Liver (tissue), 9 donors: ENCODE results near the gene TARS1. TPM values are rescaled to one million over a fixed set of nuclear protein-coding genes. Genes with fewer than 3 reads are reported as not detected.

Experiments used
- DNase-seq: peaks from one replicate; pipeline ENCODE4 v3.0.0-alpha.2; 2017; ENCODE audit warnings: low spot score
- H3K27ac ChIP-seq, 2 donors: one replicate each; pipeline ENCODE4 v1.7.0; 2013; ENCODE audit warnings: inconsistent platforms in 2 of 2, low read length in 2 of 2, control low read depth in 1 of 2, low read depth in 1 of 2, mild to moderate bottlenecking in 1 of 2
- H3K27me3 ChIP-seq, 4 donors: one replicate each; pipeline versions ENCODE4 v1.6.1 to v1.7.0; 2013; ENCODE audit warnings: low read length in 3 of 4, inconsistent platforms in 1 of 4, mild to moderate bottlenecking in 1 of 4, moderate library complexity in 1 of 4; ENCODE audit not compliant: control insufficient read depth in 4 of 4, insufficient read depth in 4 of 4
- H3K36me3 ChIP-seq, 4 donors: one replicate each; pipeline versions ENCODE4 v1.6.1 to v1.7.0; 2013; ENCODE audit warnings: low read length in 3 of 4, mild to moderate bottlenecking in 3 of 4, low read depth in 1 of 4, moderate library complexity in 1 of 4; ENCODE audit not compliant: control insufficient read depth in 4 of 4, insufficient read depth in 3 of 4
- H3K4me1 ChIP-seq, 4 donors: one replicate each; pipeline versions ENCODE4 v1.6.1 to v1.7.0; 2013; ENCODE audit warnings: low read length in 3 of 4, mild to moderate bottlenecking in 3 of 4, moderate library complexity in 1 of 4; ENCODE audit not compliant: control insufficient read depth in 4 of 4, insufficient read depth in 4 of 4
- H3K4me3 ChIP-seq, 3 donors: one replicate each; pipeline versions ENCODE4 v1.6.1 to v1.7.0; 2013; ENCODE audit warnings: low read length in 3 of 3, control low read depth in 1 of 3, low read depth in 1 of 3, mild to moderate bottlenecking in 1 of 3
- H3K9ac ChIP-seq, 2 donors: one replicate each; pipeline ENCODE4 v1.7.0; 2013; ENCODE audit warnings: low read length in 2 of 2, mild to moderate bottlenecking in 2 of 2, moderate library complexity in 2 of 2, control low read depth in 1 of 2, low read depth in 1 of 2
- H3K9me3 ChIP-seq, 4 donors: one replicate each; pipeline versions ENCODE4 v1.6.1 to v1.7.0; 2013; ENCODE audit warnings: low read length in 3 of 4; ENCODE audit not compliant: control insufficient read depth in 4 of 4
- ATF3 ChIP-seq: IDR thresholded peaks from 2 replicates; pipeline ENCODE4 v1.6.1; 2016; ENCODE audit warnings: antibody characterized with exemption
- CTCF ChIP-seq: fragments of 150-350 bp; IDR thresholded peaks from 2 replicates; pipeline ENCODE4 v1.5.1; 2017; ENCODE audit warnings: improper control_type of control experiment, low read depth, low read length; ENCODE audit not compliant: missing input control
- EGR1 ChIP-seq, 2 donors: IDR thresholded peaks; 2 replicates each; pipeline ENCODE4 v1.6.1; 2016 to 2018; ENCODE audit warnings: antibody characterized with exemption in 2 of 2, low read depth in 2 of 2
- FOXA1 ChIP-seq: IDR thresholded peaks from 2 replicates; pipeline ENCODE4 v1.6.1; 2016; ENCODE audit warnings: antibody characterized with exemption
- FOXA2 ChIP-seq: IDR thresholded peaks from 2 replicates; pipeline ENCODE4 v1.6.1; 2016; ENCODE audit warnings: antibody characterized with exemption
- HNF4A ChIP-seq, 2 donors: conservative IDR thresholded peaks; 2 replicates each; pipeline ENCODE4 v1.6.1; 2016; ENCODE audit warnings: antibody characterized with exemption in 2 of 2, mild to moderate bottlenecking in 2 of 2
- HNF4G ChIP-seq: IDR thresholded peaks from 2 replicates; pipeline ENCODE4 v1.6.1; 2016; ENCODE audit warnings: antibody characterized with exemption
- JUND ChIP-seq, 2 donors: IDR thresholded peaks; 2 replicates each; pipeline ENCODE4 v1.6.1; 2016; ENCODE audit warnings: antibody characterized with exemption in 2 of 2
- MAX ChIP-seq: IDR thresholded peaks from 2 replicates; pipeline ENCODE4 v1.6.1; 2016; ENCODE audit warnings: antibody characterized with exemption
- NR2F2 ChIP-seq: IDR thresholded peaks from 2 replicates; pipeline ENCODE4 v1.6.1; 2016; ENCODE audit warnings: antibody characterized with exemption
- RAD21 ChIP-seq, 2 donors: IDR thresholded peaks; 2 replicates each; pipeline ENCODE4 v1.6.1; 2016; ENCODE audit warnings: antibody characterized with exemption in 2 of 2, mild to moderate bottlenecking in 2 of 2
- REST ChIP-seq: IDR thresholded peaks from 2 replicates; pipeline ENCODE4 v1.6.1; 2016; ENCODE audit warnings: antibody characterized with exemption, mild to moderate bottlenecking
- SP1 ChIP-seq: IDR thresholded peaks from 2 replicates; pipeline ENCODE4 v1.6.1; 2018; ENCODE audit warnings: antibody characterized with exemption, mild to moderate bottlenecking
- YY1 ChIP-seq: IDR thresholded peaks from 2 replicates; pipeline ENCODE4 v1.6.1; 2016; ENCODE audit warnings: antibody characterized with exemption, mild to moderate bottlenecking
- WGBS: extraction: QIAGEN DNeasy Blood & Tissue Kit; methylation state at CpG from one replicate; pipeline ENCODE4 v1.1.7; 2013; 5-methylcytosine and 5-hydroxymethylcytosine counted together
- polyA plus RNA-seq, 2 donors: library from polyadenylated mRNA; stranded (reverse) in 1 of 2; unstranded in 1 of 2; fragments of 200-250 nt in 1 of 2; fragments of >200 nt in 1 of 2; fragmentation: Nextera tagmentation in 1 of 2; extraction: Ambion mirVana in 1 of 2; gene quantifications; one replicate each; pipeline versions ENCODE4 v1.2.1 to v1.2.3, GENCODE V29; 2013 to 2015
- total RNA-seq, 2 donors: library from RNA; depleted of rRNA; stranded (reverse); fragments of >200 nt; gene quantifications; one replicate each; pipeline ENCODE4 v1.2.3, GENCODE V29; 2014
- donor health status: healthy.
- donor health status: healthy.
- donor health status: healthy.
- donor health status: healthy.
- donor health status: healthy.

TARS1 gene
- total and polyA plus RNA-seq, 4 donors: 69.1 to 101 (median 93.2) TPM

GRCh38 chr5:33472805-33473409 lies 32.1 kb downstream of the TARS1 start:
- WGBS: 80% methylated on average over 2 of the region's 2 CpGs
- Histone ChIP-seq H3K9me3 (no peaks in the 10 kb centered on the region), H3K4me1 (no peaks in the 10 kb centered on the region), H3K4me3 (no peak overlapping the region), H3K36me3 (peaks cover 8 to 66% (median 45%) of the 10 kb centered on the region in 4 donors), H3K27ac (no peak overlapping the region), H3K9ac (no peak overlapping the region), H3K27me3 (no peaks in the 10 kb centered on the region)
- no peak for DNase-seq
- TF ChIP-seq NR2F2 (no peak), HNF4G (no peak), YY1 (no peak), EGR1 (IDR thresholded peaks at IDR 0.05; ENCODE audit: low read depth in 2 of 2) (no peak), SP1 (no peak), RAD21 (IDR thresholded peaks at IDR 0.05) (no peak)

- H3K27ac ChIP-seq: no peak overlapping the region
- WGBS: 96% methylated on average over 2 of the region's 2 CpGs
- no peaks in the 10 kb centered on the region for H3K27me3 ChIP-seq
- DNase-seq: no peak
- TF ChIP-seq HNF4G (no peak), EGR1 (IDR thresholded peaks at IDR 0.05; ENCODE audit: low read depth in 2 of 2) (no peak), FOXA2 (no peak), MAX (no peak), RAD21 (IDR thresholded peaks at IDR 0.05) (no peak)
- H3K9ac ChIP-seq: no peak overlapping the region
- no peaks in the 10 kb centered on the region for H3K9me3 ChIP-seq
- H3K36me3 ChIP-seq: peaks cover 6 to 58% (median 39%) of the 10 kb centered on the region in 4 donors
- no peak overlapping the region for H3K4me3 ChIP-seq
- no peaks in the 10 kb centered on the region for H3K4me1 ChIP-seq
Observed at GRCh38 chr5:33474004-33474403, 33.2 kb downstream of the TARS1 start.

GRCh38 chr5:33474931-33475499 lies 34.2 kb downstream of the TARS1 start:
- TF ChIP-seq ATF3 (no peak), YY1 (no peak), CTCF (no peak), SP1 (no peak), FOXA1 (no peak), HNF4G (no peak), HNF4A (conservative IDR thresholded peaks at IDR 0.05) (no peak), RAD21 (IDR thresholded peaks at IDR 0.05) (no peak), REST (no peak), JUND (IDR thresholded peaks at IDR 0.05) (no peak), NR2F2 (no peak), FOXA2 (no peak)
- Histone ChIP-seq H3K9ac (no peak overlapping the region), H3K9me3 (no peaks in the 10 kb centered on the region), H3K27ac (no peak overlapping the region), H3K36me3 (peaks cover 2 to 58% (median 34%) of the 10 kb centered on the region in 4 donors), H3K4me1 (no peaks in the 10 kb centered on the region), H3K4me3 (no peak overlapping the region), H3K27me3 (no peaks in the 10 kb centered on the region)
- no peak for DNase-seq
- WGBS: 98% methylated on average over 3 of the region's 3 CpGs
